ENCODE measurements around the gene POLD1.

The POLD1 gene

GRCh38 chr19:50415661-50416033, 31.5 kb downstream of the POLD1 start:
- H3K27ac ChIP-seq (ENCODE audit: low read depth, low read length): peak overlapping the region; percentile 96

GRCh38 chr19:50416034-50416977, 32.2 kb downstream of the POLD1 start:
- Histone ChIP-seq H3K9me2 (replicated peaks; ENCODE audit: control insufficient read depth, low read length) (no peaks in the 10 kb centered on the region), H3K9me3 (ENCODE audit: control insufficient read depth, insufficient read depth, low read length) (no peaks in the 10 kb centered on the region), H3K36me3 (ENCODE audit: control insufficient read depth, low read length) (peaks cover 82% of the 10 kb centered on the region), H3K4me1 (ENCODE audit: control insufficient read depth, low read length) (peaks cover 65% of the 10 kb centered on the region), H3K4me2 (ENCODE audit: low read length) (peak overlapping the region; percentile 97), H3K27me3 (ENCODE audit: control insufficient read depth, low read length) (no peaks in the 10 kb centered on the region), H4K20me1 (ENCODE audit: control insufficient read depth, insufficient read depth, low read depth, low read length) (0 out of 2 replicates have a peak, but pooled peaks cover 4% of the 10 kb centered on the region), H3K4me3 (ENCODE audit: low read length) (peak overlapping the region; percentile 92), H3F3A (ENCODE audit: control insufficient read depth, insufficient read depth) (peaks cover 47% of the 10 kb centered on the region), H3K27ac (ENCODE audit: low read depth, low read length) (peak overlapping the region; percentile 96), H3K79me2 (ENCODE audit: control insufficient read depth, low read length) (peaks cover 45% of the 10 kb centered on the region)
- TF ChIP-seq EZH2phosphoT487 (IDR thresholded peaks at IDR 0.05; ENCODE audit: borderline replicate concordance, low read length): no peak
- no peak for TF ChIP-seq CTCF (IDR thresholded peaks at IDR 0.05; ENCODE audit: low read depth, low read length, poor library complexity, severe bottlenecking)

More at GRCh38 chr19:50415661-50416033, 31.5 kb downstream of the POLD1 start:
- Histone ChIP-seq H3K9me2 (replicated peaks; ENCODE audit: control insufficient read depth, low read length) (no peaks in the 10 kb centered on the region), H3K9me3 (ENCODE audit: control insufficient read depth, insufficient read depth, low read length) (no peaks in the 10 kb centered on the region), H4K20me1 (ENCODE audit: control insufficient read depth, insufficient read depth, low read depth, low read length) (no peaks in the 10 kb centered on the region), H3K4me3 (ENCODE audit: low read length) (peak overlapping the region; percentile 92), H3K36me3 (ENCODE audit: control insufficient read depth, low read length) (peaks cover 82% of the 10 kb centered on the region), H3K4me1 (ENCODE audit: control insufficient read depth, low read length) (peaks cover 58% of the 10 kb centered on the region), H3K4me2 (ENCODE audit: low read length) (peak overlapping the region; percentile 97), H3F3A (ENCODE audit: control insufficient read depth, insufficient read depth) (peaks cover 43% of the 10 kb centered on the region), H3K27me3 (ENCODE audit: control insufficient read depth, low read length) (no peaks in the 10 kb centered on the region), H3K79me2 (ENCODE audit: control insufficient read depth, low read length) (peaks cover 38% of the 10 kb centered on the region)
- TF ChIP-seq EZH2phosphoT487 (IDR thresholded peaks at IDR 0.05; ENCODE audit: borderline replicate concordance, low read length) (no peak), CTCF (IDR thresholded peaks at IDR 0.05; ENCODE audit: low read depth, low read length, poor library complexity, severe bottlenecking) (no peak)

- no peaks in the 10 kb centered on the region for H3K27me3 ChIP-seq (ENCODE audit: control insufficient read depth, low read length)
- H3K9me3 ChIP-seq (ENCODE audit: control insufficient read depth, insufficient read depth, low read length): no peaks in the 10 kb centered on the region
- peak overlapping the region; percentile 92 for H3K4me3 ChIP-seq (ENCODE audit: low read length)
- H3K4me2 ChIP-seq (ENCODE audit: low read length): peak overlapping the region; percentile 97
- H4K20me1 ChIP-seq (ENCODE audit: control insufficient read depth, insufficient read depth, low read depth, low read length): peaks cover 11% of the 10 kb centered on the region; the same call in 1 of the 2 replicates
- H3K79me2 ChIP-seq (ENCODE audit: control insufficient read depth, low read length): peaks cover 56% of the 10 kb centered on the region
- no peak for TF ChIP-seq EZH2phosphoT487 (IDR thresholded peaks at IDR 0.05; ENCODE audit: borderline replicate concordance, low read length)
- no peak for TF ChIP-seq CTCF (IDR thresholded peaks at IDR 0.05; ENCODE audit: low read depth, low read length, poor library complexity, severe bottlenecking)
- peaks cover 76% of the 10 kb centered on the region for H3K4me1 ChIP-seq (ENCODE audit: control insufficient read depth, low read length)
- peaks cover 86% of the 10 kb centered on the region for H3K36me3 ChIP-seq (ENCODE audit: control insufficient read depth, low read length)
- peak overlapping the region; percentile 96 for H3K27ac ChIP-seq (ENCODE audit: low read depth, low read length)
- peaks cover 50% of the 10 kb centered on the region for H3F3A ChIP-seq (ENCODE audit: control insufficient read depth, insufficient read depth)
- H3K9me2 ChIP-seq (replicated peaks; ENCODE audit: control insufficient read depth, low read length): no peaks in the 10 kb centered on the region
Measured at GRCh38 chr19:50417111-50418081, 33.2 kb downstream of the POLD1 start.
